ENCODE measurements around the gene TFB2M. TPM values are rescaled to one million over a fixed set of nuclear protein-coding genes. Genes with fewer than 3 reads are reported as not detected.
A peak's percentile ranks its signal among the peaks of the same experiment; 100 is the strongest.

TFB2M gene
- polyA plus RNA-seq, 3 donors = 4.9 to 9.7 (median 7.9) TPM

DNA sequence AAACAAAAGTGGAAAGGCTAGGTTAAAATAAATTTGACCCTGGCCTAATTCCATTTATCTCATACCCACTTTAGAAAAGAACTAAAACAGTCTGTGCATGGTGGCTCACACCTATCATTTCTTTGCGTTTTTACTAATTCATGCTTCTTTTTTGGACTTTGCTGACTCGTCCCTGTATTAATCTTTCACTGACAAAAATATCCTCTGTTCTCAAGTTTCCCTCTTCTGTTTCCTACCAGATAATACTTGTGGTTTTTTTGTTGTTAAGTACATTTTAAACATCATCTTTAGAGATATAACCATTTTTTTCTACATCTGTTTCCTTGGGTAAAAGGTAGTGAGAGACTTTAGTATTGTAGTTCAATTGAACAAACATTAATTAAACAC lies 11.7 kb upstream of the TFB2M start:
- H4K20me1 ChIP-seq (ENCODE audit: insufficient read depth, low read length) = peaks cover 20% of the 10 kb centered on the region
- no peak overlapping the region for H3K9ac ChIP-seq (ENCODE audit: insufficient read depth, low read length, poor library complexity, severe bottlenecking)
- H3K4me3 Mint-ChIP-seq = no peak overlapping the region
- no peak overlapping the region for H3K4me2 ChIP-seq (replicated peaks; ENCODE audit: extremely low read depth, low read length, poor library complexity, severe bottlenecking)
- peaks cover 96% of the 10 kb centered on the region for H3K79me2 ChIP-seq (ENCODE audit: insufficient read depth, low read length)
- H3K9me3 Mint-ChIP-seq = peaks cover 0 to 5% (median 0%) of the 10 kb centered on the region in 7 donors
- intact Hi-C loops (cut with micrococcal nuclease) = no loop called here
- H3K36me3 ChIP-seq (replicated peaks in 1 of 2; ENCODE audit: control insufficient read depth in 1 of 2, insufficient read depth in 2 of 2, low read length in 2 of 2) = no peaks in the 10 kb centered on the region
- whole genome bisulfite sequencing (ENCODE audit: insufficient coverage) = 17% methylated on average over 1 of the region's 2 CpGs
- peaks cover 0 to 3% (median 0%) of the 10 kb centered on the region in 3 donors for H3K27me3 Mint-ChIP-seq (ENCODE audit: low read depth in 3 of 3)
- no peak overlapping the region for H3K4me3 ChIP-seq (replicated peaks in 1 of 3; ENCODE audit: low read depth in 2 of 3, low read length in 3 of 3)
- H3K27ac Mint-ChIP-seq = peak overlapping the region in 3 of 7 donors; percentile 3 to 40 (median 4)
- peak overlapping the region in 1 of 2 donors; percentile 17 for H3K27ac ChIP-seq (ENCODE audit: low read depth in 1 of 2, low read length in 2 of 2)
- TF ChIP-seq, protein P1, sequence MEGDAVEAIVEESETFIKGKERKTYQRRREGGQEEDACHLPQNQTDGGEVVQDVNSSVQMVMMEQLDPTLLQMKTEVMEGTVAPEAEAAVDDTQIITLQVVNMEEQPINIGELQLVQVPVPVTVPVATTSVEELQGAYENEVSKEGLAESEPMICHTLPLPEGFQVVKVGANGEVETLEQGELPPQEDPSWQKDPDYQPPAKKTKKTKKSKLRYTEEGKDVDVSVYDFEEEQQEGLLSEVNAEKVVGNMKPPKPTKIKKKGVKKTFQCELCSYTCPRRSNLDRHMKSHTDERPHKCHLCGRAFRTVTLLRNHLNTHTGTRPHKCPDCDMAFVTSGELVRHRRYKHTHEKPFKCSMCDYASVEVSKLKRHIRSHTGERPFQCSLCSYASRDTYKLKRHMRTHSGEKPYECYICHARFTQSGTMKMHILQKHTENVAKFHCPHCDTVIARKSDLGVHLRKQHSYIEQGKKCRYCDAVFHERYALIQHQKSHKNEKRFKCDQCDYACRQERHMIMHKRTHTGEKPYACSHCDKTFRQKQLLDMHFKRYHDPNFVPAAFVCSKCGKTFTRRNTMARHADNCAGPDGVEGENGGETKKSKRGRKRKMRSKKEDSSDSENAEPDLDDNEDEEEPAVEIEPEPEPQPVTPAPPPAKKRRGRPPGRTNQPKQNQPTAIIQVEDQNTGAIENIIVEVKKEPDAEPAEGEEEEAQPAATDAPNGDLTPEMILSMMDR (IDR thresholded peaks at IDR 0.05) = no peak
- peaks cover 7 to 11% of the 10 kb centered on the region in 2 donors for H3K36me3 Mint-ChIP-seq
- no peaks in the 10 kb centered on the region for H3K9me3 ChIP-seq (replicated peaks in 1 of 2; ENCODE audit: control insufficient read depth in 1 of 2, insufficient read depth in 1 of 2, low read length in 2 of 2)
- peaks cover 49 to 55% of the 10 kb centered on the region in 2 donors for H3K4me1 ChIP-seq (ENCODE audit: control insufficient read depth in 1 of 2, insufficient read depth in 2 of 2, low read length in 2 of 2)
- DNase-seq = no peak
- no peak overlapping the region for H2AFZ ChIP-seq (ENCODE audit: insufficient read depth, low read depth, low read length, poor library complexity, severe bottlenecking)
- H3K27me3 ChIP-seq (ENCODE audit: control insufficient read depth in 2 of 2, insufficient read depth in 2 of 2, low read length in 2 of 2) = no peaks in the 10 kb centered on the region
- H3K4me1 Mint-ChIP-seq = peaks cover 72% of the 10 kb centered on the region

DNA sequence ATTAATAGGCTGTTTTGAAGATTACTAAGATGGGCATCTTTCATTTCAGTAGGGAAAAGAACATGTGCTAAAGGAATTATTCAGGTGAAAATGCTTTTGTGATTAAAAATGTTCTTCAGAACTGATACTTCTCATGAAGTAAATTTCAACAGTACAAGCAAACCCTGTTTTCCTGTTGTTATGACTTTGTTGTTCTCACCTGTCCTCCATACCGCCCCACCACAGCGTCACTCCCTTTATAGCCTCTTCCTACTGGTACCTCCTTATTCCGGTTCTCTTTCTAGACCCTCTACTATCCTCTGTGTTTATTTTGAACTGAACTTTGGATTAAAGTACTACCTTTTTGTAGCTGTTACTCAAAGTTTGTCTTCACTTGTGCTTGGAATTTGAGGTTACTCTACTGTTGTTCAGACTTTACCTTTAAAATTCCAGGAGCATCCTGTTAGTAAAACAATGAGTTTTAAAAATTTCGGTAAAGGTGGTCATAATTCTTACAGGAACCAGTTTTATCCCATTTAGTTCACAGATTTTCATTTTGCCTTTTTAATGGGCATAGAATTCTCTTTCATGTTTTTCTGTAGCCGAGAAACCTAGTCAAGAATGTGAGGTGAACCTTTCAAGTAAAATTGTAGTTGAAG lies 11.1 kb upstream of the TFB2M start:
- Mint-ChIP-seq H3K9me3 (peaks cover 0 to 5% (median 0%) of the 10 kb centered on the region in 7 donors), H3K4me1 (peaks cover 72% of the 10 kb centered on the region), H3K27me3 (ENCODE audit: low read depth in 3 of 3) (peaks cover 0 to 3% (median 0%) of the 10 kb centered on the region in 3 donors), H3K36me3 (peaks cover 7 to 10% of the 10 kb centered on the region in 2 donors), H3K27ac (peak overlapping the region in 2 of 7 donors; percentile 22 to 53), H3K4me3 (no peak overlapping the region)
- Histone ChIP-seq H4K20me1 (ENCODE audit: insufficient read depth, low read length) (peaks cover 16% of the 10 kb centered on the region), H3K36me3 (replicated peaks in 1 of 2; ENCODE audit: control insufficient read depth in 1 of 2, insufficient read depth in 2 of 2, low read length in 2 of 2) (no peaks in the 10 kb centered on the region), H3K9ac (ENCODE audit: insufficient read depth, low read length, poor library complexity, severe bottlenecking) (no peak overlapping the region), H3K4me2 (replicated peaks; ENCODE audit: extremely low read depth, low read length, poor library complexity, severe bottlenecking) (no peak overlapping the region), H3K4me1 (ENCODE audit: control insufficient read depth in 1 of 2, insufficient read depth in 2 of 2, low read length in 2 of 2) (peaks cover 49 to 55% of the 10 kb centered on the region in 2 donors), H3K9me3 (replicated peaks in 1 of 2; ENCODE audit: control insufficient read depth in 1 of 2, insufficient read depth in 1 of 2, low read length in 2 of 2) (no peaks in the 10 kb centered on the region), H3K27me3 (ENCODE audit: control insufficient read depth in 2 of 2, insufficient read depth in 2 of 2, low read length in 2 of 2) (no peaks in the 10 kb centered on the region), H3K27ac (ENCODE audit: low read depth in 1 of 2, low read length in 2 of 2) (peak overlapping the region in 1 of 2 donors; percentile 17), H2AFZ (ENCODE audit: insufficient read depth, low read depth, low read length, poor library complexity, severe bottlenecking) (no peak overlapping the region), H3K79me2 (ENCODE audit: insufficient read depth, low read length) (peaks cover 96% of the 10 kb centered on the region), H3K4me3 (replicated peaks in 1 of 3; ENCODE audit: low read depth in 2 of 3, low read length in 3 of 3) (no peak overlapping the region)
- TF ChIP-seq, protein P1 (IDR thresholded peaks at IDR 0.05) = no peak
- intact Hi-C loops (cut with micrococcal nuclease) = no loop called here
- no CpG with 5 or more reads among the region's 5 CpGs for WGBS (ENCODE audit: insufficient coverage)
- no peak for DNase-seq

Data from CD14-positive monocyte (primary cell).